H54 (cell line): ENCODE data around the gene CAMK2D.

Source experiments
- DNase-seq: peaks from one replicate; pipeline ENCODE4 v3.0.0; 2011; ENCODE audit warnings: low spot score, mixed read lengths; ENCODE audit not compliant: insufficient read length
- FAIRE-seq: peaks from 3 replicates; lab custom pipeline; 2011; peaks lifted over from hg19 to GRCh38; lab: Jason Lieb, UNC
- POLR2A ChIP-seq: IDR thresholded peaks from 2 replicates; pipeline ENCODE4 v1.6.1; 2011; ENCODE audit warnings: low read depth, mild to moderate bottlenecking, low read length

Gene CAMK2D

GRCh38 chr4:113594231-113594556, 167.3 kb downstream of the CAMK2D start:
- no peak for DNase-seq
- FAIRE-seq: no peak
- no peak for TF ChIP-seq POLR2A

GRCh38 chr4:113593400-113594230, 167.9 kb downstream of the CAMK2D start:
- no peak for FAIRE-seq
- no peak for DNase-seq
- no peak for TF ChIP-seq POLR2A

GRCh38 chr4:113591982-113592381, 169.6 kb downstream of the CAMK2D start:
- FAIRE-seq: no peak
- TF ChIP-seq POLR2A: no peak
- no peak for DNase-seq

- FAIRE-seq (no peak), DNase-seq (no peak)
- no peak for TF ChIP-seq POLR2A
These were observed 172.5 kb downstream of the CAMK2D start for GRCh38 chr4:113588895-113589668.

- no peak for DNase-seq
- no peak for TF ChIP-seq POLR2A
- no peak for FAIRE-seq
These were observed 173.8 kb downstream of the CAMK2D start for GRCh38 chr4:113587640-113588275.

- DNase-seq: no peak
- no peak for TF ChIP-seq POLR2A
- no peak for FAIRE-seq
These were observed 174.4 kb downstream of the CAMK2D start for GRCh38 chr4:113587156-113587555.

- TF ChIP-seq POLR2A: no peak
- DNase-seq (no peak), FAIRE-seq (no peak)
These were observed 175.5 kb downstream of the CAMK2D start for GRCh38 chr4:113586072-113586471.

- FAIRE-seq: peak; percentile 92
- TF ChIP-seq POLR2A: no peak
- DNase-seq: no peak
These were observed 177.0 kb downstream of the CAMK2D start for GRCh38 chr4:113584407-113585150.

GRCh38 chr4:113582737-113583136, 178.8 kb downstream of the CAMK2D start:
- DNase-seq (no peak), FAIRE-seq (no peak)
- TF ChIP-seq POLR2A: no peak

GRCh38 chr4:113579360-113579759, 182.2 kb downstream of the CAMK2D start:
- FAIRE-seq (no peak), DNase-seq (no peak)
- TF ChIP-seq POLR2A: no peak

- DNase-seq (no peak), FAIRE-seq (no peak)
- TF ChIP-seq POLR2A: no peak
These were observed 184.4 kb downstream of the CAMK2D start for GRCh38 chr4:113576947-113577678.

GRCh38 chr4:113575401-113575800, 186.1 kb downstream of the CAMK2D start:
- no peak for FAIRE-seq
- DNase-seq: no peak
- TF ChIP-seq POLR2A: no peak

- FAIRE-seq (peak; percentile 36), DNase-seq (no peak)
- TF ChIP-seq POLR2A: no peak
These were observed 186.9 kb downstream of the CAMK2D start for GRCh38 chr4:113574636-113575103.
